Jurkat, Clone E6-1 (cell line): ENCODE measurements around the gene EPB41L2.
A peak's percentile ranks its signal among the peaks of the same experiment; 100 is the strongest.

Experiments
- DNase-seq: peaks from one replicate; pipeline ENCODE4 v3.0.0-alpha.2; 2011; ENCODE audit warnings: low read depth, low spot score
- H3K4me3 ChIP-seq: 2 replicates; pipeline ENCODE4 v1.5.1; 2011; ENCODE audit warnings: mild to moderate bottlenecking, low read length, control low read depth, moderate library complexity

Gene EPB41L2

GRCh38 chr6:131063764-131064272, 773 bp upstream of the EPB41L2 start:
- no peak for DNase-seq
- peak overlapping the region; percentile 70 for H3K4me3 ChIP-seq

GRCh38 chr6:131062241-131063027, 611 bp downstream of the EPB41L2 start:
- H3K4me3 ChIP-seq, result peak overlapping the region; percentile 70
- no peak for DNase-seq

GRCh38 chr6:131061751-131062119, 1.3 kb downstream of the EPB41L2 start:
- no peak for DNase-seq
- H3K4me3 ChIP-seq, result peak overlapping the region; percentile 70

GRCh38 chr6:131061041-131061750, 1.8 kb downstream of the EPB41L2 start:
- DNase-seq, result no peak
- H3K4me3 ChIP-seq, result no peak overlapping the region; the same call in 1 of the 2 replicates

GRCh38 chr6:131060311-131060710, 2.7 kb downstream of the EPB41L2 start:
- no peak for DNase-seq
- H3K4me3 ChIP-seq, result no peak overlapping the region

GRCh38 chr6:131059486-131059885, 3.6 kb downstream of the EPB41L2 start:
- H3K4me3 ChIP-seq, result no peak overlapping the region

GRCh38 chr6:131058236-131058635, 4.8 kb downstream of the EPB41L2 start:
- no peak for DNase-seq

More at GRCh38 chr6:131059486-131059885, 3.6 kb downstream of the EPB41L2 start:
- DNase-seq, result no peak

GRCh38 chr6:131054392-131055250, 8.4 kb downstream of the EPB41L2 start:
- DNase-seq, result no peak
- no peak overlapping the region for H3K4me3 ChIP-seq

More at GRCh38 chr6:131058236-131058635, 4.8 kb downstream of the EPB41L2 start:
- no peak overlapping the region for H3K4me3 ChIP-seq

- DNase-seq, result no peak
- H3K4me3 ChIP-seq, result no peak overlapping the region
Observed at GRCh38 chr6:131053546-131054240, 9.4 kb downstream of the EPB41L2 start.

GRCh38 chr6:131052181-131052580, 10.9 kb downstream of the EPB41L2 start:
- no peak for DNase-seq
- H3K4me3 ChIP-seq, result no peak overlapping the region

- no peak for DNase-seq
- no peak overlapping the region for H3K4me3 ChIP-seq
Observed at GRCh38 chr6:131051341-131051740, 11.7 kb downstream of the EPB41L2 start.

- H3K4me3 ChIP-seq, result no peak overlapping the region
- no peak for DNase-seq
Observed at GRCh38 chr6:131049608-131050007, 13.4 kb downstream of the EPB41L2 start.

- no peak overlapping the region for H3K4me3 ChIP-seq
- no peak for DNase-seq
Observed at GRCh38 chr6:131048933-131049515, 14.0 kb downstream of the EPB41L2 start.

GRCh38 chr6:131048459-131048858, 14.6 kb downstream of the EPB41L2 start:
- no peak overlapping the region for H3K4me3 ChIP-seq
- no peak for DNase-seq

GRCh38 chr6:131045139-131045538, 17.9 kb downstream of the EPB41L2 start:
- DNase-seq, result no peak

GRCh38 chr6:131043902-131044447, 19.1 kb downstream of the EPB41L2 start:
- no peak for DNase-seq
- H3K4me3 ChIP-seq, result no peak overlapping the region

More at GRCh38 chr6:131045139-131045538, 17.9 kb downstream of the EPB41L2 start:
- H3K4me3 ChIP-seq, result no peak overlapping the region

- no peak for DNase-seq
- H3K4me3 ChIP-seq, result no peak overlapping the region
Observed at GRCh38 chr6:131042664-131043063, 20.4 kb downstream of the EPB41L2 start.

GRCh38 chr6:131041814-131042213, 21.2 kb downstream of the EPB41L2 start:
- no peak for DNase-seq
- H3K4me3 ChIP-seq, result no peak overlapping the region
